ENCODE data around the gene C22orf15. TPM values are rescaled to one million over a fixed set of nuclear protein-coding genes. Genes with fewer than 3 reads are reported as not detected.

Gene C22orf15
- total RNA-seq, 1 donor from 2014 or later, result 0.39 TPM

- Mint-ChIP-seq H3K27me3 (ENCODE audit: low read depth, unreplicated experiment) (no peaks in the 10 kb centered on the region), H3K27ac (ENCODE audit: unreplicated experiment) (no peak overlapping the region), H3K36me3 (ENCODE audit: low read depth, unreplicated experiment) (peaks cover 7% of the 10 kb centered on the region), H3K4me3 (ENCODE audit: unreplicated experiment) (peak overlapping the region; percentile 80), H3K4me1 (ENCODE audit: low read depth, unreplicated experiment) (no peaks in the 10 kb centered on the region), H3K9me3 (ENCODE audit: unreplicated experiment) (peaks cover under 1% of the 10 kb centered on the region)
- Histone ChIP-seq H3K79me2 (ENCODE audit: insufficient read depth, low read length) (peaks cover 13% of the 10 kb centered on the region), H3K4me1 (ENCODE audit: insufficient read depth, low read length) (peaks cover 4% of the 10 kb centered on the region), H3K27ac (ENCODE audit: low read depth, low read length) (peak overlapping the region; percentile 63), H3K9me3 (ENCODE audit: insufficient read depth, low read depth, low read length) (no peaks in the 10 kb centered on the region), H3K4me3 (ENCODE audit: insufficient read depth, low read depth, low read length) (peak overlapping the region; percentile 78), H3K27me3 (ENCODE audit: insufficient read depth, low read length) (no peaks in the 10 kb centered on the region), H3K36me3 (ENCODE audit: insufficient read depth, low read length) (no peaks in the 10 kb centered on the region), H4K20me1 (ENCODE audit: insufficient read depth, low read length) (no peaks in the 10 kb centered on the region), H3K4me2 (ENCODE audit: low read length) (peak overlapping the region; percentile 85), H3K9ac (ENCODE audit: low read length) (peak overlapping the region; percentile 89), H2AFZ (ENCODE audit: low read depth, low read length) (peak overlapping the region; percentile 98)
- TF ChIP-seq CTCF (IDR thresholded peaks at IDR 0.05; ENCODE audit: insufficient read depth, low read depth, low read length), result no peak
- no peak for TF ChIP-seq EZH2 (IDR thresholded peaks at IDR 0.05; ENCODE audit: insufficient read depth, low read length)
- DNase-seq (ENCODE audit: low read depth) (peak; percentile 74), FAIRE-seq (no peak)
These were observed 45.7 kb upstream of the C22orf15 start for GRCh38 chr22:23716811-23717801.

DNA sequence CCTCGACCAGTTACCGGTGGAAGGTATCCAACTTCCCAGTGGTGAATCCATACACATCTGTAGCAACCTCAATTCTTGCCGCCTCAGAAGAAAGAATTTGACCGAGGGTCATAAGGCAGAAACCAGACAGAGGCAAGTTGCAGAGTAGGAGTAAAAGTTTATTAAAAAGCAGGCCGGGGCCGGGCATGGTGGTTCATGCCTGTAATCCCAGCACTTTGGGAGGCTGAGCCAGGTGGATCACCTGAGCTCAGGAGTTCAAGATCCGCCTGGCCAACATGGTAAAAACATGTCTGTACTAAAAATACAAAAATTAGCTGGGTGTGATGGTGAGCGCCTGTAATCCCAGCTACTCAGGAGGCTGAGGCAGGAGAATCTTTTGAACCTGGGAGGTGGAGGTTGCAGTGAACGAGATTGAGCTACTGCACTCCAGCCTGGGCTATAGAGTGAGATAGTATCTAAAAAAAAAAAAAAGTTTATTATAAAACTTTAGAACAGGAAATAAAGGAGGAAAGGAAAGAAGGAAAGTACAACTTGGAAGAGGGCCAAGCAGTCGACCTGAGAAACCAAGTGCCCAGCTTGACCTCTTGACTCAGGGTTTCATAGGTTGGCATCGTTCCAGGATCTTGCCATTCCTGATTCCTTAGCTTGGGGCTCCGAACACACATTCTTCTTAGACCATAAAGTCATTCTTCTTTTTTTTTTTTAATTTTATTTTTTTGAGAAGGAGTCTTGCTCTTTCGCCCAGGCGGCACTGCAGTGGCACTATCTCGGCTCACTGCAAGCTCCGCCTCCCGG is 44.2 kb upstream of the C22orf15 start:
- DNase-seq (ENCODE audit: low read depth), result no peak
- H3K9me3 Mint-ChIP-seq (ENCODE audit: unreplicated experiment), result peaks cover 3% of the 10 kb centered on the region
- no peak overlapping the region for H3K27ac Mint-ChIP-seq (ENCODE audit: unreplicated experiment)
- H3K27me3 Mint-ChIP-seq (ENCODE audit: low read depth, unreplicated experiment), result peaks cover 1% of the 10 kb centered on the region
- peaks cover 4% of the 10 kb centered on the region for H3K4me1 ChIP-seq (ENCODE audit: insufficient read depth, low read length)
- no peaks in the 10 kb centered on the region for H3K36me3 ChIP-seq (ENCODE audit: insufficient read depth, low read length)
- no peak overlapping the region for H3K4me2 ChIP-seq (ENCODE audit: low read length)
- no peak overlapping the region for H2AFZ ChIP-seq (ENCODE audit: low read depth, low read length)
- H3K36me3 Mint-ChIP-seq (ENCODE audit: low read depth, unreplicated experiment), result peaks cover 5% of the 10 kb centered on the region
- no peak overlapping the region for H3K4me3 Mint-ChIP-seq (ENCODE audit: unreplicated experiment)
- H3K9ac ChIP-seq (ENCODE audit: low read length), result no peak overlapping the region
- no peaks in the 10 kb centered on the region for H3K9me3 ChIP-seq (ENCODE audit: insufficient read depth, low read depth, low read length)
- H3K4me3 ChIP-seq (ENCODE audit: insufficient read depth, low read depth, low read length), result no peak overlapping the region
- H4K20me1 ChIP-seq (ENCODE audit: insufficient read depth, low read length), result no peaks in the 10 kb centered on the region
- no peak overlapping the region for H3K27ac ChIP-seq (ENCODE audit: low read depth, low read length)
- no peak for TF ChIP-seq EZH2 (IDR thresholded peaks at IDR 0.05; ENCODE audit: insufficient read depth, low read length)
- no peak for TF ChIP-seq CTCF (IDR thresholded peaks at IDR 0.05; ENCODE audit: insufficient read depth, low read depth, low read length)
- no peaks in the 10 kb centered on the region for H3K4me1 Mint-ChIP-seq (ENCODE audit: low read depth, unreplicated experiment)
- FAIRE-seq, result no peak
- H3K79me2 ChIP-seq (ENCODE audit: insufficient read depth, low read length), result peaks cover 13% of the 10 kb centered on the region
- H3K27me3 ChIP-seq (ENCODE audit: insufficient read depth, low read length), result no peaks in the 10 kb centered on the region
